Skin epidermis (tissue), 12 donors: Measurements from ENCODE around the gene USP47.

Experiments
- H3K27ac ChIP-seq, 21 experiments: fragments of 200-600 bp; sonication (generic) in 11 of 21; one replicate each; pipeline ENCODE4 v1.5.0; 2020; ENCODE audit warnings: mild to moderate bottlenecking in 3 of 21, inconsistent platforms in 2 of 21, moderate library complexity in 2 of 21
- H3K4me3 ChIP-seq, 7 experiments: fragments of 200-600 bp; sonication (generic) in 2 of 7; one replicate each; pipeline ENCODE4 v1.5.0; 2020; ENCODE audit warnings: inconsistent platforms in 2 of 7, mild to moderate bottlenecking in 2 of 7, moderate library complexity in 1 of 7

Gene USP47

GRCh38 chr11:11841723-11842420 lies at the start of gene USP47:
Gene USP47 (plus strand): TSS chr11:11841972. CDS start chr11:11842186, 214 bp downstream.
- Histone ChIP-seq H3K27ac (peak within 1 kb of the TSS; percentile 86 to 100 (median 99)), H3K4me3 (peak within 1 kb of the TSS; percentile 75 to 93 (median 80))

DNA sequence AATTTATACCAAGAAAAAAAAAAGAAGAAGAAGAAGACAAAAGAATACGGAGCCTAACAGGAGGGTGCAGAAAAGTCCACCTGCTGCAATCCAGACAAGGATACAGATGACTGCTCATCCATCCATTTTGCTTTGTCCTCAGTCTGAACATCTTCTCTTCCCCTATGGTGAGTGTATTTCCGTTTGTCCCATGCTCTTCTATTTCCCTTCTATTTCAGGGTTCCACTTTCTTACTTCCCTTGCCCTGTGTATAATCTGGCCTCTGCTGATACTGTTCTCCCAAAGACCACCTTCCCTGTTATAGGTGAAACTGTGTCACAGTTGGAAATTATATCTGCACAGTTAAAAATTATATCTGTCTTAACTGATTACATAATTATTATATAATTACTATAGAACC lies 48.7 kb upstream of the USP47 start:
- H3K27ac ChIP-seq = no peak overlapping the region

DNA sequence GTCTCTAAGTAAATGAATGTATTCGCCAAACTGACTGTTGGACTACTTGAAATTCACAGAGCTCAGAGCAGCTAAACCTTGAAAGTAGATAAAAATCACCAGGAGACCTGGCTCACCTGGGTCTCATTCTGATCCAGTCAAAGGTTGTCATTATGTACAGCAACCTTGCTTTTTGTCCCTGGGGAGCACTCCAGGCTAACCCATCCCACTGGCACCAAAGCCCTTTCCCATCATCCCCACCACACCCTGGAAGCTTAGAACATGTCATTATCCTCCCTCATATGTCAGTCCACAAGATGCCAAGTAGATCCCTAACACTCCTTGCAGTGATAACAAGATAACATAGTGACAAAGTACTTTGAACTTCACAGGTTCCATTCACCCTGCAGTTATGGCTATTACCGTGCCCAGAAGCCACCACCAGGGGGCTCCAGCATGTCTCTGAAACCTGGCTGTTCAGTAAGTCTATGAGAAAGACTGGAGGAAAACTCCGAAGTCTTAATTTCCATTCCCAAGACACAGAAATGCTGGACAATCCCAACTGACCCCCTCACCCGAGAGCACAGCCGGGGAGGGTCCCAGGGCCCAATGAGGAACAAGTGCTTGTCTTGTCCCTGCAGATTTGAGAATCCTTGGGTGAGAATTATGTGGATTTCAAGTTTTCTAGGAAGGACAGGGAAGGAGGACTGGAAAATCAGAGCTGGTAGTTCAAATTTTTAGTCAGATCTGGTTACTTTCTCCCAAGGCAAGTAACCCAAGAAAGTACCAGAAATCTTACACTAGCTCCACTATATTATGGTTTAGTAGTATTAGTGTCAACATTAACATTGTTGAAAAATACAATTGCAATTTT lies 43.0 kb upstream of the USP47 start:
- Histone ChIP-seq H3K27ac (no peak overlapping the region), H3K4me3 (no peak overlapping the region)

More for the DNA sequence above, 48.7 kb upstream of the USP47 start:
- H3K4me3 ChIP-seq = no peak overlapping the region

DNA sequence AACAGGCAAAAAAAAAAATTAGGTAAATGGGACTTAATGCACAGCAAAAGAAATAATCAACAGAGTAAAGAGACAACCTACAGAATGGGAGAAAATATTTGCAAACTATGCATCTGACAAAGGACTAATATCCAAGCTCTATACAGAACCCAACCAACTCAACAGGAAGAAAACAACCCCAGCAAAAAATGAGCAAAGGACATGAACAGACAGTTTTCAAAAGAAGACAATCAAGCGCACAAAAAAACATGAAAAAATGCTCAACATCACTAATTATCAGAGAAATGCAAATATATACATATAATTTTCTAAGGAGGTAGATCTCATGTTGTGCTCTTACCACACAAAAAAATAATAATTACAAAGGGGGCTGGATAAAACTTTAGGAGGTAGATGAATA lies 36.5 kb upstream of the USP47 start:
- Histone ChIP-seq H3K4me3 (no peak overlapping the region), H3K27ac (no peak overlapping the region)

- Histone ChIP-seq H3K4me3 (no peak overlapping the region), H3K27ac (peak overlapping the region in 3 of 21 experiments; percentile 1 to 30 (median 2))
Measured at GRCh38 chr11:11806074-11806473, 35.7 kb upstream of the USP47 start.

GRCh38 chr11:11806586-11806985 lies 35.2 kb upstream of the USP47 start:
- Histone ChIP-seq H3K4me3 (no peak overlapping the region), H3K27ac (peak overlapping the region in 3 of 21 experiments; percentile 1 to 30 (median 2))

GRCh38 chr11:11807811-11808782 lies 33.7 kb upstream of the USP47 start:
- Histone ChIP-seq H3K27ac (peak overlapping the region in 2 of 21 experiments; percentile 29 to 49), H3K4me3 (no peak overlapping the region)

DNA sequence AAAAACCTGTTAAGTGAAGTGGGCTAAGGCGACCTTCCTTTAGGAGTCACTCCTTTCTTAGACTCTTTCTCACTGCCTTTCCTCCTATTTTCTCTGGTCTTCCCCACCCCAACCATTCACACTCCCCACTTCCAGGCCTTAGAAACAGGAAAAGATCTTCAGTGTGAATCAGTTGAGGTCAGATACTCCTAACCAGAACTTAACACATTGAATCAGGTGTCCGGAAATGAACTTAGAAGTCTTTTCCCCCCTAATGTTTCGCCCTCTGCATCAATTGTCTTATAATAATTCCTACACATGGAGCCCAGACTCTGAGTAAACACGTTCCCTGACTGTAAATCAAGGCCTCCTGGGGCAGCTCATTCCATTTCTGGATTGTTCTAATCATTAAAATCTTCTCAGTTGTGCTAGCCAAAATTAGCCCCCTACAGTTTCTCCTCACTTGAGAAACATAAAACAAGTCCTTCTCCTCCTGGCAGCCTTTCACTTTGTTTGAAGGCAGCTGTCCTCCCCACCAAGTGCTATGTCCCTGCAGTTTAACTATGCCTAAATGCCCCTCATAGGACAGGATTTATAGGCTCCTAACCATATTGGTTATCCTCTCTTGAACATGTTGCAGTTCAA lies 32.7 kb upstream of the USP47 start:
- Histone ChIP-seq H3K4me3 (no peak overlapping the region), H3K27ac (peak overlapping the region in 2 of 21 experiments; percentile 10 to 24)

DNA sequence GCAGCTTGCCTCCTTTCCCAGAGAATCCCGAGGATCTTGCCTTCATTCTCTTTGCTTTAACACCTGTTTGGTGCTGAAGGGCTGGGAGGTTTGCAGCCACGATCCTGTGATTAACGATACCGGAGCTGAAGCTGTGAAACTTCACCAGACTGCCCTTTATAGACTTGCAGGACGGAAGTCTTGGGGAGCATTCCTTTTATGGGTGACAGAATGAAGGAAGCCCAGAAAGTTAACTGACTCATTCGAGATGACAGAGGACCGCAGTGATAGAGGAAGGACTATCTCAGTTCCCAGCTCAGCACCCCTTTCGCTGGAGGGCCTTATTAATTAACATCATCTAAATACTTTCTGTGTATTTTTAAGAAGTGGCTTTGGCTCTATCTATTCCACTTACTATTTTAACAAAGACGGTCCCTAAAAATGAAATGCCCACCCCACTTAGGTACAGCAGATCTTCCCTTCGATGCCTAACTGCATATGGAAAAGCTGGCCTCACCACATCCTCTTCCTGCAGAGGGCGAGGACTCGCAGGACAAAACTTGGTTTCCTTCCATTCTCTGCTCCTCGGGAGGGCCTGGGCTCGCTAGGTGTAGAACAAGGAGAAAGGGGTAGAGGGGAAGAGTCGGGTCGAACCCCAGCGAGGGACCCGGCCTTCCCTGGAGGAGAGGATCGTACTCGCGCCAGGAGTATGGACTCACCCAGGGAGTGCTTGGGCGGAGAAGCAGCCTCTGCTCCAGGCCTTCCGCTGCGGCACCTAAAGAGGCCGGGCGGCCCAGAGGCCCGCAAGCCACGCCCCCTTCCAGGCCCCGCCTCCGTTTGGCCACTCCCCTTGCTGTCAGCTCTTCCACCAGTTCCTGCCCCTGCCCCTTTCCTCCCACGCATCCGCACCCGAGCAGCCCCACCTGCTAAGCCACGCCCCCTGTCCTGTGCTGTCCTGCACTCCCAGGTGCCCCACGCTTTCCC lies 30.7 kb upstream of the USP47 start:
- Histone ChIP-seq H3K27ac (no peak overlapping the region), H3K4me3 (no peak overlapping the region)

DNA sequence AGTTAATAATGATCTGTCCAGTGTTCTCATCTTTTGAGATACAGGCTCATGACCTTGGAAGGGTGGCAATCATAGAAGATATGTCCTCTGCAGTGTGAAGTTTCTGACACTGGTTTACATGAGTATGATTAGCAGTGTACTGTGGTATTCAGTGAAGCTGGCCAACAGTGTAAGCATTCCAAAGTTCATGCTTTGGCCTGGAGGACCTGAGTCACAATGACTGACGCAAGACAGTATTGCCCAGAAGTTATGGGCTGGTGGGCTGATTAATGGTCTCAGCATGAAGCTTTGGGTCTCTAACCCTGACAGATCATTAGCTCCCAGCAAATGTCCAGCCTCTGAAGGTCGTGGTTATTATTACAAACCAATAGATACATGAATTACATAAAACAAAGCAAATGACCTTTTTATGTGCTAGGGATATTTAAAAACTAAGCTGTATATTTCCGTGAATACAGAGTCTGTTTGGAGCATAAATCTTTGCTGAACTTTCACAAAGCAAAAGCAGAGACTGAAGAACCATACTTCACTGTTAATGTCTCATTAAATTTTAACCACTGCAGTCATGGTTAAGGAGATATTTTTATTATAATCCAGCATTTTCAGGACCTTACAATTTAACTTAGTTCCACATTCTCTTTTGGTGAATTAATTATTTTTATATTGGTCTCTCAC lies 28.3 kb upstream of the USP47 start:
- no peak overlapping the region for H3K4me3 ChIP-seq
- H3K27ac ChIP-seq = peak overlapping the region in 6 of 21 experiments; percentile 2 to 72 (median 34)

DNA sequence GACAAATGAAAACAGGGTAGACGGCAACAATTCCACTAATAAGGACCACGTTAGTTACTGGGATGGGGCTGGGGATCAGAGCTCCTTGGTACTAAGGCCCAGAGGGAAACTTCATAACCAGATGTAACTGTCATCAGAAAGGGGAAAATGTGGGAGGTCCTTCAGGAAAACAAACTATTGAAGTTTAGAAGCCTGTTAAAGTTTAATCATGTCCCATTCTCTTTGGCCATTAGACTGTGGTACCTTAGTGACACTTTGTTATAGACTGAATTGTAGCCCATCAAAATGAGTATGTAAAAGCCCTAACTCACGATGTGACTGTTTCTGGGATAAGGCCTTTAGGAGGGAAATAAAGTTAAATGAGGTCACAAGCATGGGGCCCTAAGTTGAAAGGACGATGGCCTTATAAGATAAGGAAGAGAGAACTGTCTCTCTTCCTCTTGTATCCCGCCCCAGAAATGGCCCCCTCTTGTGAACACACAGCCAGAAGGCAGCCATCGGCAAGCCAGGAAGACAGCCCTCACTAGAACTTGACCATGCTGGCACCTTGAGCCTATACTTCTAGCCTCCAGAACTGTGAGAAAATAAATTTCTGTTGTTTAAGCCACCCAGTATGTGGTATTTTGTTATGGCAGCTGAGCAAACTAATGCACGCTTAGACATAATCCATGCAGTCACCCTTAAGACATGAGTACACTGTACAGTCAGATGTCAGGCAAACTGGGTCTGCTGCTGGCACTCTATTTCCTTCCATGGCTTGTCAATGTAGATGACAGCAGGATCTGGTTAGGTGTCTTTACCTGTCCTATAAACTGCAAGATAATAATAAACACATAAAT lies 26.9 kb upstream of the USP47 start:
- Histone ChIP-seq H3K4me3 (no peak overlapping the region), H3K27ac (no peak overlapping the region)

- H3K27ac ChIP-seq = no peak overlapping the region
Measured at GRCh38 chr11:11816511-11817314, 25.1 kb upstream of the USP47 start.

DNA sequence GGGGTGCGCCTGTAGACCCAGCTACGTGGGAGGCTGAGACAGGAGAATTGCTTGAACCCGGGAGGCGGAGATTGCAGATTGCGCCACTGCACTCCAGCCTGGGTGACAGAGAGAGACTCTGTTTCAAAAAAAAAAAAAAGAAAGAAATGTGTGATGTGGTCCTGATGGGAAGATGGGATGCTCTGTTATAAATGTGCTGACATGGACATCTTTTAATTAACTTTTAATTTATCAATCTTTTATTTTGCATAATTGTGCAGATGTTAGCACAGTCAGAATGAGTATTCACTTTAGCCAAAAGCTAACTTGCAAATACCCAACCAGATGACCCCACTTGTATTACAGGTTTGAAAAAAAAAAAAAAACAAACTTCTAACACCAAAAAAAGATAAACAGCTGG lies 23.8 kb upstream of the USP47 start:
- H3K27ac ChIP-seq = no peak overlapping the region
- no peak overlapping the region for H3K4me3 ChIP-seq

More at GRCh38 chr11:11816511-11817314, 25.1 kb upstream of the USP47 start:
- H3K4me3 ChIP-seq = no peak overlapping the region

DNA sequence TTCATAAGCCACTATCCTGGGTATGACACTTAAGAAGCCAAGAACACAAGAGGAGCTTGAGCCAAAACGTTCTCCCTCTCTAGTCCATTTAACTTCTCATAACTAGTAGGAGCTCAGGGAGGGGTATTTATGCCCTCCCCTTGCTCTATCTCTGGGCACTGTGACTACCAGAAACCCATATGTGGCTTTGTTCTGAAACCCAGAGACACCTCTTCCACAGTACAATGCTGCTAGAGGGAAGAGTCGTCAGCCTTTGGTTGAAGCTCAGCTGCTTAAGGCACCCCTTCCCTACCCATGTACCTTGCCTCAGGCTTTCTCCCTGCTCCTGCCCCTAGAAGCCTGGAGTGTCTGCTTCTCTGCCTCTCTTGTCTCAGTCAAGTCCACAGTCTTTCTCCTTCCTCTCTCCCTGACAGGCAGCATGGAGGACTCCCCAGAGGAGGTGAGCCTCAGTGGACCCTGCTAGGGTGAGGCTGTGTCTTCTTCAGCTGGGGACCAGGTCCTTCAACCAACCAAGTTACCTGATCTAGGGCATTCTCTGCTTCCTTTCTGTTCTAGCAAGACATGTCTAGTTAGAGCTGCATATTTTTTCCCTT lies 23.1 kb upstream of the USP47 start:
- no peak overlapping the region for H3K27ac ChIP-seq
- H3K4me3 ChIP-seq = no peak overlapping the region

DNA sequence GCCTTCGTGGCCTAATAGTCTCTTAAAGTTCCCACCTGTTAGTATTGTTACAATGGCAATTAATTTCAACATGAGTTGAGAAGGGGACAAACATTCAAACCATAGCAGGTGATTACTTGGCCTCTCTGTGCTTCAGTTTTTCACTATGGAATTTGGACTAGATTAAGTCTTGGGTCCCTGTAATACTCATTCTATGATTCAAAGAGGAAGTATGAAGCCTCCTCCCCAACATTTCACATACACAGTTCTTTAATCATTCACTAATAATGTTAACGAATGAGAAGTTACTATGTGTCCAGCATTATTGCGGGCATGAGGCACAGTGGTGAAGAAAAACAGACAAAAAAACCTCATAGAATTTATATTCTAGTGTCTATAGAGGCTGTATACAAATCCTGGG lies 19.9 kb upstream of the USP47 start:
- Histone ChIP-seq H3K27ac (no peak overlapping the region), H3K4me3 (no peak overlapping the region)

- H3K4me3 ChIP-seq = no peak overlapping the region
Measured at GRCh38 chr11:11822946-11823345, 18.8 kb upstream of the USP47 start.

More at GRCh38 chr11:11822946-11823345, 18.8 kb upstream of the USP47 start:
- no peak overlapping the region for H3K27ac ChIP-seq
